IPS-18c (cell line): ENCODE results near the gene PRKD2.
"Not testable (repeated sequence)": the region's sequence is repeated elsewhere in the genome, so short reads cannot be mapped to it uniquely, and the experiment has no call there.

Experiments
- H3K4me3 ChIP-seq: 2 replicates; pipeline ENCODE4 v1.7.0; 2013; ENCODE audit warnings: low read depth, mild to moderate bottlenecking, low read length, moderate library complexity; ENCODE audit not compliant: insufficient read depth
- H3K9me3 ChIP-seq: one replicate; pipeline ENCODE4 v1.6.1; 2013; ENCODE audit warnings: mild to moderate bottlenecking, low read length, moderate library complexity; ENCODE audit not compliant: control insufficient read depth, insufficient read depth

Gene PRKD2

DNA sequence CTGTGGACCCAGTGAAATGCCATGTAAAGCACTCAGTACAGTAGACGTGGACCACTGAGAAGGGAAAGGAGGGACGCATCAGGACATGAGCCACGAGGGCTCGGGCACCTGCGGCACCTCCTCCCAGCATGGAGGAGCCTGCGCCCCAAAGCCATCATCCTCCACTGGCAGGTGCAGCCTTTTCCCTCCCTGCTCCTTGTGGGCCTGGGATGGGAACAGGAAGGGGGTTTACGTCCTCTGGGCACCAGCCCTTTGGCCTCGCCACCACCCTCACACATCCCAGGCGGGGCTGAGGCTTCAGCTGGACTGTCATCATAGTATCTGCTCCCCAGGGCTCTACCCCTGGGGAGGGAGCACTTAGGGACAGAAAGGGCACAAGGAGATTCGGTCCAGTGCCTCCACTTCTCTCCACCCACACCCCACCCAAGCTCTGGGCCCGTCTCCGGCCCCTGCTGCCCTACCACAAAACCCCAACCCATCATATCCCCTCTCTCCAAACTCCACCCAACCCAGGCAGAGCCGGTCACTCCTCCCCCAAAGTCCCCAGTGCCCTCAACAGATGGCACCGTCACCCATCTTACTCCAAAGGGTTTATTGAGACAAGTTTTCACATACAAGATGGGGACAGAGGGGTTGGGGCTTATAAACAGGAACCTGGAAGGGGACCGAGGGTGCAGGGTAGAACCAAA, 2.2 kb upstream of the PRKD2 start:
- Histone ChIP-seq H3K4me3 (no peak overlapping the region), H3K9me3 (no peaks in the 10 kb centered on the region)

- no peak overlapping the region for H3K4me3 ChIP-seq
- no peaks in the 10 kb centered on the region for H3K9me3 ChIP-seq
Measured at GRCh38 chr19:46718157-46718933, 1.4 kb upstream of the PRKD2 start.

DNA sequence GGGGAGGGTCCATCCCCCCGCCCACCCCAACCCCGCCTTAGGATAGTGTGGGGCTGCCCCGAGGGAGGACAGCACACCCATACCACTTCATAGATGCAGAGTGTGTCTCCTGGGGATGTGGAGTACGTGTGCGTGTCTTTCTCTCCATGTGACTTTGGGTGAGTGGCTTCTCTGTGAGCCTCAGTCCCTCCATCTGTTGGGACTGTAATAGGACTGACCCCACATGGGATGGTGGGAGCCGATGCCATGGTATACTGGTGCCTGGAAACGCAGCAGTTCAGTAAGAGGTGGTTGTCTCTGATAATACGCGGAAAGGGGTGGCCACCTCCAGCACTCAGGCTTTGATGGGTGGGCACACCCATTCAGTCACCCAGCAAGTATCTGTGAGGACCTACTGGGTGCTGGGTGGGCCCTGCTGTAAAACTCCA, 816 bp upstream of the PRKD2 start:
- no peaks in the 10 kb centered on the region for H3K9me3 ChIP-seq
- peak overlapping the region; percentile 70 for H3K4me3 ChIP-seq

DNA sequence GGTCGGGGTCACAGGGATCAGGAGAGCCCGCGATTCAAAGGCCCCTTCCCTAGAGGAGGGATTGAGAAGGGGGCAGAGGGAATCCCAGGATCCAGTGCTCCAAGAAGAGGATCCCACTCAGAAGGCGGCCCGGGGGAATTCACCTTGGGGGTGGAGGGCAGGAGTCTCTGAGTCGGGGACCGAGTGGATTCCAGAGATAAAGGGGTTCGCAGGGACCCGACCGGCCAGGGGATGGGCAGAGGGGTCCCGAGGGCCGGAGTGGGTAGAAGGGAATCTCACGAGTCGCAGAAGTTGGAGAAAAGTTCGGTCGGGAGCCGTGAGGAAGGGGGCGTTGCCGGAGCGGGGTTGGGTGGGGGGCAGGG, 261 bp downstream of the PRKD2 start:
- no peaks in the 10 kb centered on the region for H3K9me3 ChIP-seq
- H3K4me3 ChIP-seq: peak overlapping the region; percentile 94

GRCh38 chr19:46715975-46716671, 791 bp downstream of the PRKD2 start:
- no peaks in the 10 kb centered on the region for H3K9me3 ChIP-seq
- peak overlapping the region; percentile 94 for H3K4me3 ChIP-seq

DNA sequence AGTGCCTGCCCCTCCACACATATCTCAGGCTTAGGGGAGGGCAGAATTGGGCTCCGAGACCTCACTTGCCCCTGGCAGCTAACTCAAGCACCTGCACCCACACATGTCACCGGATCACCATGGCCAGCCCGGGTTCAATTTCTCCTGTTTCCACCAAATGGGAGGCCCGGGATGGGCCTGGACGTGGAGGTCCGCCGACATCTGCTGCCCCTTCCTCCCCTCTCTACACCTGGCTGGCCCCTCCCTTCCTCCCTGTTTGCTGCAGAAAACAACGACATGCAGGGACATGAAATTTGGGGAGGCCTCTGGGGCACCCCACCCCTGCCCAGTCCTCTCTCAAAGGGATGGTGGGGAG, 1.3 kb downstream of the PRKD2 start:
- H3K4me3 ChIP-seq: peak overlapping the region; percentile 94
- H3K9me3 ChIP-seq: no peaks in the 10 kb centered on the region

DNA sequence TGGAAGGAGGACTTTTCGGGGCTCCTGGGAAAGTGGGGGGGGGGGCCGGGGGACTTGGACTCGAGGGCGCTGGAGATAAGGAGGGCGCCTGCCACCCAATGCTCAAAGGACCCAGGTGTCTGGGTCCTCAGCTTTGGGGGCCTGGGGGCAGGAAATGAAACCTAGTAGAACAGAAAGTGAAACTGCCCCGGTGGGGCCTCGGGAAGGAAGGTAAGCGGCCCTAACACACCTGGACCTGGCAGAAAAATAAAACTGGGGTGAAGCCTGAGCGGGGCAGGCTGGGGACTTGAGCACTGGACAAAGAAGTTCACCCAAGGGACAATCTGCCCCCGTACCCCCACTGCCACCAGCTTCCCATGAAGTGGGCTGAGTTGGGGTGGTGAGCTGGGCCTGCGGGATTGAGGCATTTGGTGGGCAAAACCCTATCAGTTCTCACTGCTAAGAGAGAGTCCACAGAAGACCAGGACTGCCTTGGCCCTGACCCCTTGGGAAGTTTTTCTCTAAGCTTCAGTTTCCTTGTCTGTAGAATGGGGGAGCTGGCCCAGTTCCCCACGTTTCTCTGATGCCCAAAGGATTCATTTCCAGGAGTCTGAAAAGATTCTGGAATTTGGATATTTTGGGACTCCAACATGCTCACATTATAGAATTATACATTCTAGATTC, 2.3 kb downstream of the PRKD2 start:
- H3K4me3 ChIP-seq: peak overlapping the region; percentile 77
- H3K9me3 ChIP-seq: no peaks in the 10 kb centered on the region

GRCh38 chr19:46713781-46714443, 3.0 kb downstream of the PRKD2 start:
- peak overlapping the region; percentile 77 for H3K4me3 ChIP-seq

DNA sequence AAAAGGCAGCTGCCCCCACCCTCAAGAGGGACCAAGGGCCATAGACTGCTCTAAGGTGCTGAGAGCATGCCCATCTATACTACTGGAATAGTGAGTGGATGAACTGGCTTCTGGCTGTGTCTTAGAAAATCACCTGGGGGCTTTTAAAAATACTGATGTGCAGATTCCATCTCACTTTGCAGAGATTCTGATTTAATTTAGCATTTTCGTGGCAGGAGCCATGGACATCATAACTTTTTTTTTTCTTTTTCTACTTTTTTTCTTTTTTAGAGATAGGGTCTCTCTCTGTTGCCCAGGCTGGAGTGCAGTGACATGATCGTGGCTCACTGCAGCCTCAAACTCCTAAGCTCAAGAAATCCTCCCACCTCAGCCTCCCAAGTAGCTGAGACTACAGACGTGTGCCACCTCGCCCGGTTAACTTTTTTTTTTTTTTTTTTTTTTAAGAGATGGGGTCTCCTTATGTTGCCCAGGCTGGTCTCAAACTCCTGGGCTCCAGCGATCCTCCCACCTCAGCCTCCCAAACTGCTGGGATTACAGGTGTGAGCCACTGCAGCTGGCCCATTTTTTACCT, 4.1 kb downstream of the PRKD2 start:
- H3K4me3 ChIP-seq, H3K9me3 ChIP-seq: not testable (repeated sequence)

More at GRCh38 chr19:46713781-46714443, 3.0 kb downstream of the PRKD2 start:
- no peaks in the 10 kb centered on the region for H3K9me3 ChIP-seq

- Histone ChIP-seq H3K9me3 (no peaks in the 10 kb centered on the region), H3K4me3 (no peak overlapping the region)
Measured at GRCh38 chr19:46710687-46711086, 6.2 kb downstream of the PRKD2 start.

DNA sequence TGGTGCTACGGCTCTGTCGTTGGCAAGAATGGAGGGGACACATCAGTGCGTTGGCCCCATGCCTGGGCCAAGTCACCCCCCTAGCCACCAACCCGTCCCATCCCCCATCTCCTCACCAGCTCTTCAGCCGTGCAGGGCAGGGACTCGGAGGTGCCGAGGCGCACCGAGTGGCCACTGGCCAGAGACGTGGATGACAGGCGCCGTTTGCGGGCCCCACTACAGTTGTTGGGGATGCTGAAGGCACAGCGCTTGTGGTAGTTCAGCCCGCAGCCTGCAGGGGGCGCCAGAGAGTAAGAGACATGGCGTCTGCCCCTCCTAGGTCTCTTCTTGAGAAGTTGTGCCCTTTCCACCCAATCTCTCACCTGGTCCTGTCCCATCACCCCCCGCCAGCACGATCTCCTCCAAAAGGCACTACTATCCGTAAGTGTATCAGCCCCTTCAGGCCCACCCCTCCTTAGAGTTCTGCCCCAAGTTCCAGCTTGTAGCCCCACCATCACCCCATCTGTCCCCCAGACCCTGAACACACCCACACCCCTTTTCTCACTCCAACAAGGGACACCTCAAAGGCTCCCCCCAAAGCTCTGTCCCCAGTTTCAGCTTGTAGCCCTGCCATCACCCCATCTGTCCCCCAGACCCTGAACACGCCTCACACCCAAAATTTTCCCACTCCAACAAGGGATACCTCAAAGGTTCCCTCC, 12.4 kb downstream of the PRKD2 start:
- H3K4me3 ChIP-seq: no peak overlapping the region
- H3K9me3 ChIP-seq: no peaks in the 10 kb centered on the region

DNA sequence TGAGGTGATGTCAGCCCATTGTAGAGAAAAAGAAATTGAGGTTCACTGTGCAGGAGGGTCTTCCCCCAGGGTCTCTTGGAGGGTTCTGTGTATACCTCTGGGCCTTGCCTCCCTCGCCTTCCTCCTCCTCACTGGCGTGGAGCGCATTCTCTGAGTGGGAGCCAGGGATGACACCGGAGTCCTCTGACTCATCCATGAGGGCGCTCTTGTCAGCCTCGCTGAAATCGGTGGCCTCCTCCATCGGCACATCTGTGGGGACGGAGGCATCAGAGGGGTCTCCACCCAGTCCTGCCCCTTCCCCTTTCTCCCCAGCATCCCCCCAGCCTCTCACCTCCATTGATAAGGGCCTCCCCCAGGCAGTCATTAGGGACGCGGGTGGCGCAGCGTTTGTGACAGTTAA, 16.2 kb downstream of the PRKD2 start:
- Histone ChIP-seq H3K4me3 (no peak overlapping the region), H3K9me3 (peaks cover 2% of the 10 kb centered on the region)

DNA sequence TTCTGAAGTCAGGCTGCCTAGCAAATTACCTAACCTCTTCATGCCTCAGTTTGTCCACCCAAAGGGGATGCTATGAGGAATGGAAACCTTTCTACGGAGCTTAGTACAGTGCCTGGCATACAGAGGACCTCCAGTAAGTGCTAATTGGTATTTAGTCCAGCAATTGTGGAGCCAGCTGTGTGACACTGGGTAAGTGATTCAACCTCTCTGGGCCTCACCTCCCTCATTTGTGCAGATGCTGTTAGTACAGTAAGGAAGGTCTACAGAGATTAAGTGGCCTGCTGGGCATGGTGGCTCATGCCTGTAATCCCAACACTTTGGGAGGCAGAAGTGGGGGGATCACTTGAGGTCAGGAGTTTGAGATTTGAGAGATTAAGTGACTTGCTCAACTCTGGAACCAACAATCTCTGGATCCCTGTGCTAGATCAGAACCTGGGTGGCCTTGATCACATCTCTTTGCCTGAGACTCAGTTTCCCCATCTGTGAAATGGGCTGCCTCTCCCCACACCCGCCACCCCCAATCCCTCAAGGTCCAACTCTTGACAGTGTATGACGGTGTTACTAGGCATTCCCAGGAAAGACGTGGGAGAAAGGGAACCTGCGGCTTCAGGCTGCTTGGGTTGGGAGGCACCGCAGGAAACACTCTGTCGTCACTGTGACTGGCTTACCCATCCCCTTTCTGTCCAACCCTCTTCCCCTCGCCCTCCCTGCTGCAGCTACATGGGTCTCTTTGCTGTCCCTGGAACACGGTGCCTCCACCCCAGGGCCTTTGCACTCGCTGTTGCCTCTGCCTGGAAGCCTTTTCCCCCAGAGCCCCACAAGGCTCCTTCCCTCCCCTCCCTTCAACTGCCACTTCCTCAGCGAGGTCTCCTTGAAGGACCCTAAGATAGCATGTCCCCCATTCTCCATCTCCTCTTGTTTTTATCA, 18.3 kb downstream of the PRKD2 start:
- peaks cover 2% of the 10 kb centered on the region for H3K9me3 ChIP-seq
- H3K4me3 ChIP-seq: no peak overlapping the region

DNA sequence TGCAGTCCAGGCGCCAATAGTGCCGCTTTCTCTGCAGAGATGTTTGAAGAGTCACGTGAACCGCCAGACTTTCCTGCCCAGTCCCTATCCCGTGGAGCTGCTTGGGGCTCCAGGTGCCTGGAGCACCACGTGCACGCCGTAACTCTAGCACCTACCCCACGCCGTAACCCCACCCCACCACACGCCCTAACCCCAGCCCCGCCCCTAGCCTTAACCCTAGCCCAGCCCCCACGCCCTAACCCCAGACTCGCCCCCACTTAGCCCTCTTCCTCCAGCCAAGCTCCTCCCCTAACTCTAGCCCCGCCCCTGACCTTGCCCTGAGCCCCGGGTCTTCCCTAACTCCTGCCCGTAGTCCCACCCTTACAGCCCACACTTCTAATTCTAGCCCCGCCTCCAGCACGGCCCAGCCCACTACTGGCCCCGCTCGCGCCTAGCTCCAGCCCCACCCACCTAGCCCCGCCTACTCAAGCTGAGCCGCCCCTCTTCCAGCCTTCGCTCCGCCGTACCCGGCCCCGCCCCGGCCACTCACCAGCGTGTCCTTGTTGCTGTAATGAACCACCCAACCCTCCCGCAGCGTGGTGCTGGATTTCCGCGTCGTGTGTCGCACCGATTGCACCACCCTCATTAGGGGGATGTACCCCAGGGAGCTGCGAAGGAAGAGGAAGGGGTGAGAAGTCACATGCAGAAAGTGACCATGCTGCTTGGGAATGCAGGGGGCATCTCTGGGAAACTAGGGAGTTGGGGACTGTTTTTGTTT, 19.5 kb downstream of the PRKD2 start:
- Histone ChIP-seq H3K9me3 (peaks cover 2% of the 10 kb centered on the region), H3K4me3 (peak overlapping the region; percentile 43; the same call in 1 of the 2 replicates)

GRCh38 chr19:46696866-46697203, 20.1 kb downstream of the PRKD2 start:
- Histone ChIP-seq H3K9me3 (peaks cover 2% of the 10 kb centered on the region), H3K4me3 (no peak overlapping the region)
